A204.1 (cell line): ENCODE measurements around the gene CCDC91.

Source experiments
- FAIRE-seq: peaks from 2 replicates; lab custom pipeline; 2012; peaks lifted over from hg19 to GRCh38; lab: Jason Lieb, UNC

CCDC91 gene, protein sequence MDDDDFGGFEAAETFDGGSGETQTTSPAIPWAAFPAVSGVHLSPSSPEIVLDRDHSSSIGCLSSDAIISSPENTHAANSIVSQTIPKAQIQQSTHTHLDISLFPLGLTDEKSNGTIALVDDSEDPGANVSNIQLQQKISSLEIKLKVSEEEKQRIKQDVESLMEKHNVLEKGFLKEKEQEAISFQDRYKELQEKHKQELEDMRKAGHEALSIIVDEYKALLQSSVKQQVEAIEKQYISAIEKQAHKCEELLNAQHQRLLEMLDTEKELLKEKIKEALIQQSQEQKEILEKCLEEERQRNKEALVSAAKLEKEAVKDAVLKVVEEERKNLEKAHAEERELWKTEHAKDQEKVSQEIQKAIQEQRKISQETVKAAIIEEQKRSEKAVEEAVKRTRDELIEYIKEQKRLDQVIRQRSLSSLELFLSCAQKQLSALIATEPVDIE

DNA sequence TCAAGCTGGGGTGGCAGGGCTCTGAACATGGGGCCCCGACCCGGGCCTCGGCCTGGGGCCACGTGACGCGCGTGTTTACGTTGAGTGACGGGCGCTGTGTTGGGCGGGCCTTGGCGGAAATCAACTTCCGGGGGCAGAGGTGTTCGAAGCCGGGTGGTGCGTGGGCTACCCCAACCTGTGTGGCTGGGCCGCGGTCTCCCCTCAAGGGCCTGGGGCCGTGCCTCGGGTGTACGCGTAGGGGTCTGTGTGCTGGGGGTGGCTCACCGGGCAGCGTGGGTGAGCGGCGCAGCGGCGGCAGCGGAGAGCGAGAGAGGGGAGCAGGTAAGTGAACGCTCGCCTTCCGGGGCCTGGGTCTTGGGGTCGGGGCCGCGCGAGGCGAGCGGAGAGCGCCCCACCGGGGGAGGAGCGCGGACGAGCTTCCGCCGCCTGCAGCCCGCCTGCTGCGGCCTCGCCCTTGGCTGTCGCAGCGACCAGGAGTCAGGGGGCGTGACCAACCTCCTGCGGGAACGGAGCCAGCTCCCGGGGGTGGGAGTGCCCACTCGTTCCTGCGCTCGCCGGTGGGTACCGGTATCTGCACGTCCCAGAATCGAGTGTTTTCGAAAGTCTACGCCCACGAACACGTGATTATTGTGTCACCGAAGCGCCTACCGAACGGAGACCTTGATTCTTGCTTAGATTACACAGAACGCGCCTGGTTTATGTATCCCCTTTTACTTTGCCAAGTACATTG is at the start of gene CCDC91:
CCDC91 (plus strand) TSS at position 136 of the 730 bp plus-strand sequence. CDS start 66,760 bp downstream, outside the sequence.
- FAIRE-seq = no peak

DNA sequence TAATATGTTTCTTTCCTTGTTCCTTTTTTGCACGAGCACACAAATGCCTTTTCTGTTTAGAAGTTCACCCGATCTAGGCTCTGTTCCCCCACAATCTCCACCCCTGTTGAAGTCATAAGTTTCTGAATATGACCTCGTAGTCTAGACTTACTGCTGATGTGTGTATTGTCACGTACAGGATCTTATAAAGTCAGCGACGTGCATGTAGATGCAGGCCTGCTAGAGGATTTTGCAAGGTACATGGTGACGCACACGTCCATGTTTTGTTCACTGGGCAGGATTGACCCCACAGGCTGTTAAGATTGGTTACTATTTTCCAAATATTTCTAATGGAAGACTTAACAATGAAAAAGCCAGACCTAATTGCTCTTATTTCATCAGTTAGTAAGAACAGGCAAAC is 46.2 kb upstream of the CCDC91 start:
- FAIRE-seq = no peak

DNA sequence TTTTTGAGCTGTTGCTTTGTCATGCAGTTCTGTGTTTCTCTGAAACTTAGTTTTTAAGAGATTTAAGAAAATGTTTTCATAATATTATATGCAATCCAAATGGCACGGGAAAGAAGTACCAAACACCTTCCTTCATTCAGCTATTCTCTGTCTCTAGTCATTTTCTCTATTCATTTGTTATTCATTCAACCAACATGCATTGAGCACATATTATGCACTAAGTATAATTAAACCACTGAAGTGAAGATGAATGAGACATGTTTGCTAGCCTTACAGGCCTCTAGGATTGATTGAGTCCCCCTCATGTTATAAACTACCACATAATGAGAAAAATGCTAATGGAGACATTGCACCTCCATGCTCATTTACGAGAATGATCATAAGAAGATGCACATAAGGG is 45.7 kb upstream of the CCDC91 start:
- FAIRE-seq = no peak

DNA sequence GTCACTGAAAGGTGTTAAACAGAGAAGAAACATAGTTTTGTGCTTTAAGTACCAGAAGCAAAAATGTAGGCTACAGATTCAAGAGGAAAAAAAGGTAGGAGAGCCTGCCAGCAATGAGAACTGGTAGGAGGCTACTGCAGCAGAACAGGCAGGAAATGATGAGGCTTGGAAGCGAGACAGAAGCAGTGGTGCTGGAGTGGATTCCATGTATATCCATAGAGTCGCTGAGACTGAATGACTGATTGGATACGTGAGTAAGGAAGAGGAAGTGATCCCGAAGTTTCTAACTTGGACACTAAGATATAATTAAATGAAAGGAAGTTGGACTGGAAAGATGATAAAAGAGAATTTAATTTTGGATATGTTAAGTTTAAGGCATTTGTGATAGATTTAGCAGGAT is 45.0 kb upstream of the CCDC91 start:
- FAIRE-seq = no peak

DNA sequence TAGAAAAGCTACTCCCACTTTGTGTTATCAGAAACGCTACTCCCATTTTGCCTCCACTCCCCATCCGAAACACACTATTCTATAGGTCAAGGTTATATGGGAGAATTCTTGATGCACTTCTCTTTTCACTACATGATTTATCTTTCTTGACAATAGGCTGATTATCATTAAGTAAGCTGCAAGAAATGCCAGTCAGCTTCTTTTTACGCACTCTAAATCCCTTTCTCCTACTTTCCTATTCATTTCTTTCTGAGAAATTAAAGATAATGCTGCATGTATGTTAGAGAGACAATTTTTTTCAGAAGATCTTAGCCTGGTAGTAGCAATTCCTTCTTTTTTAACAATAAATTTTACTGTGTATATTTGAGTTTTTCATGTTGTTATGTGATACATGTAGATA is 41.0 kb upstream of the CCDC91 start:
- FAIRE-seq = no peak

DNA sequence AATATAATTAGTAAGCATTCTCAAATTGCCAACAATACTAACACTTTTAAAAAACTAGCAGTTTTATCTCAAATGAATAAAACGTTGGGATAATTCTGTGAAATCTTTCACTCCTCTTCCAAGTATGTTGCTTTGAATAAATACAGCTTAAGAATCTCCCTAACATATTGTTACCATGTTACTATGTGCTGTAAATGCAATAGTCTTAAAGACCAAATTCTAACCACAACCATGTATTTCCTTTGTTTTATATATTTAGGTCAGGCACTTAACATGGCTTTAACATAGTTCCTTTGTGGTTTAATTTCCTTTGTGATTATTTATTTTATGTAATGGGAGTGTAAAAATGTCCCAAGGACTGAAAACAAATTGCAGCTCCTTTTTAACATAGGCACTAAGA is 33.9 kb upstream of the CCDC91 start:
- FAIRE-seq = no peak

DNA sequence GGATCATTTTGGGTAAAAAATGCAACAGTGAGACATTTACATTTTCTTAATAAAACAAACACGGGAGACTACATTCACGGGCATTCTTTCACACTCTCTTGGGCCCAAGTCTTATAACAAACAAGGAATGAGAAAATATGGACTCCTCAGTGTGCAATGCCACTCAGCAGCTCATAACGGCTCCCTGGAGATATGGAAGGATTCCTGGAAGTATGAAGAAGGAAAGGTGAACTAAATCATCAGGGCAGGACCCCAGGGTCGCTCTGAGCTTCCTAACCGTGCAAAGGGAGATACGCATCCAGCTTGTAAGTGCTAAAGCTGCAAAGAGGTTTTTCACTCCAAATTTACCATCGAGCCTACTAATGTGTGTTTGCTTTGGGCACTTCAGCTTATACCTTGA is 33.5 kb upstream of the CCDC91 start:
- FAIRE-seq = no peak

DNA sequence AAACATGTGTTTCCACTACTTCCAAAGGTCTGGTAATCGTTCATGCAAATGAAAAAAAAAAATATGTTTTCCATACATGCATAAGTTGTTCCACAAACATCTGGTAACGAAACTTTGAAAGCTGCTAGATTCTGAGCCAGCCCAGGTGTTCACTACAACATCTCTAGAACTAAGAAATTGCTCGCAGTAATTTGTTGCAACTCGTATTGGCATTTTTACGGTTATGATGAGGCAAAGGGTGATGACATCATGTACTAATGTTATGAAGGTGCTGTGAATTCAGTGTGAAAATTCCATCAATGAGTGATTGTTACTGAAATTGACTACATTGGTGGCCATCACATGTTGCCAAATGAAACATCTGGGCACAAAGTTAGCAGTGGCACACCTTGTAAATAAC is 31.9 kb upstream of the CCDC91 start:
- no peak for FAIRE-seq

DNA sequence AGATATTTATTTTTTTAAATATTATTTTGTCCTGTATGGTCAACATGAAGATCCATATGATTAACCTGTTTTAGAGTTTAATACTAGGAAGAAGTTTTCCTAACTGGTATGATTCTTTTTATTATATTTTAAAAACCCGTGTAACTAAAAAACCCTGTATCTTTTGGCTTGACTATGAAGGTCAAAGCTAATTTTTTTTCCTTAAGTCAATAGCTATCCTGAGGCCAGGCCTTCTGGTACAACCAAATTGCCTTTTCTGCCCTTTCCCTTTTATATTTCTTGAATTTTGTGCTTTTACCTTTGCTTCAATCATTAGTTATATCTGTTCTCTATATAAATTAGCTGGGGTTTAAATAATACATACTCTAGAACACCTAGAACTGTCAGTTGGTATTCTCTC is 30.6 kb upstream of the CCDC91 start:
- FAIRE-seq = no peak

DNA sequence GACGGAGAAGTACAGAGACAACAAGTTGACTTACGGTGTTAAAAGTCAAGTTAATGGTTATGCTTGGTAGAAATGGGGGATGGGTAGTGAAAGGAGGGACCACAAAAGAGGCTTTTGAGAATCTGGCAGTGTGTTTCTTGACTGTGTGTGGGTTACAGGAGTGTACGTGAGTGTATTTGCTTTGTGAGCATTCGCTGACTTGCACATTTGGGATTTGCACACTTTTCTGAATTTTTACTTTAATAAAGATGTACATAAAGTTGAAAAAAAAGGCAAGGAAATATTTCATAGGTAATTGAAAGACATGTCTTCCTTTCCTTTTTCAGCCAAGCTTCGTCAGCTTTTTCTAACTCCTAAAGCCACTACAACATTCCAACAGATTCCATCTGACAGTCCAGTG is 28.6 kb upstream of the CCDC91 start:
- no peak for FAIRE-seq

DNA sequence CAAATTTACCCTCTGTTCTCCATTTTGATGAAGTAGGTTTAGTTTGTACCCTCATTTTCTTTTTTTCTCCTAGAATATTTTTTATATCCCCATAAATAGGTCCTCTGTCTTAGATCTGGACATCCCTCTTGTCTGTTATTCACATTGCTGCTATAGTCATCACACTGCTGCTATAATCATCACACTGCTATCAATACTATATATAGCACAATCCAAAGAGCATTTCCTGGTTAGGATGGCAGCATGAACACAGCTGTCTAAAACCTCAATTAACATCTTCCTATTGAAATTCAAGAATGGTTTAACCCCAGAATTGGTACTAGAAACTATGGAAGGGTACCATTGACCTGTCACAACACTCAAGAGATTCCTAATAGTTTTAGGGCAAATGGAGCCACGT is 27.6 kb upstream of the CCDC91 start:
- no peak for FAIRE-seq

DNA sequence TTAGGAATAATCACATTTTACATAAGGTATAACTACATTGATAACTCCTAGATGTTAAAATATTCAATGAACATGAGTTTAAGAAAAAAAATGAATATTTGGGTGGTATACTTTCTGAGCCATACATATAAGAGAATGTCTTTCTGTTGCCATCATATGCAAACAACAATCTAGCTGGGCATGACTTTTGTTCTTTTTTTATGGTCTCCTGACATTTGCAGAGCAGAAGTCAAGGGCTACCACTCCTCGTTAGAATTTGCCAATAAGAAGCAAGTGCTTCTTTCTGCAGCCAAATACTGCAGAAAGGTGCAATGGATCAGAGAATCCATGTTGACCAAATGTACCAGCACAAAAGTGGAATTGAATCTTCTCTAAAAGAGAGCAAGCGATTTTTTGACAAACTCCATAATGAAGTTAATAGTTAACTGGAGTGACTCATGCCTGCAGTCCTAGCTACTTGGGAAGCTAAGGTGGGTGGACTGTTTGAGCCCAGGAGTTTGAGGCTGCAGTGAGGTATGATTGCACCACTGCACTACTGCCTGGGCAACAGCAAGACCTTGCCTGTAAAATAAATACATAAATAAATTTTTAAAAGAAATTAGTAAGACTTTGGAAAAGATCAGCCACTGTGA is 25.5 kb upstream of the CCDC91 start:
- FAIRE-seq = no peak

DNA sequence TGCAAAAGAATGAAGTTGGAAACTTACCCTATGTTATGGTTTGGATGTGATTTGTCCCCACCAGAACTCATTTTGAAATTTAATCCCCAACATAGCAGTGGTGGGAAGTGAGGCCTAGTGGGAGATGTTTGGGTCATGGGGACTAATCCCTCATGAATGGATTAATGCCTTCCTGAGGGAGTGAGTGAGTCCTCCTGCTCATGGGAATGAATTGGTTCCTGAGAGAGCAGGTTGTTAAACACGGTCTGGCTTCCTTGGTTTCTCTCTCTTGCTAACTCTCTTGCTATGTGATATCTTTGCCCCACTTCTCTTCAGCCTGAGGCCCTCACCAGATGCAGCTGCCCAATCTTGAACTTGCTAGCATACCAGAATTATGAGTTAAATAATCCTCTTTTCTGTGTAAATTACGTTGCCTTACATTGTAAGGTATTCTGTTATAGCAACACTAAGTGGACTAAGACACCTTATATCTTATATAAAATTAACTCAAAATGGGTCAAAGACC is 22.2 kb upstream of the CCDC91 start:
- FAIRE-seq = no peak

DNA sequence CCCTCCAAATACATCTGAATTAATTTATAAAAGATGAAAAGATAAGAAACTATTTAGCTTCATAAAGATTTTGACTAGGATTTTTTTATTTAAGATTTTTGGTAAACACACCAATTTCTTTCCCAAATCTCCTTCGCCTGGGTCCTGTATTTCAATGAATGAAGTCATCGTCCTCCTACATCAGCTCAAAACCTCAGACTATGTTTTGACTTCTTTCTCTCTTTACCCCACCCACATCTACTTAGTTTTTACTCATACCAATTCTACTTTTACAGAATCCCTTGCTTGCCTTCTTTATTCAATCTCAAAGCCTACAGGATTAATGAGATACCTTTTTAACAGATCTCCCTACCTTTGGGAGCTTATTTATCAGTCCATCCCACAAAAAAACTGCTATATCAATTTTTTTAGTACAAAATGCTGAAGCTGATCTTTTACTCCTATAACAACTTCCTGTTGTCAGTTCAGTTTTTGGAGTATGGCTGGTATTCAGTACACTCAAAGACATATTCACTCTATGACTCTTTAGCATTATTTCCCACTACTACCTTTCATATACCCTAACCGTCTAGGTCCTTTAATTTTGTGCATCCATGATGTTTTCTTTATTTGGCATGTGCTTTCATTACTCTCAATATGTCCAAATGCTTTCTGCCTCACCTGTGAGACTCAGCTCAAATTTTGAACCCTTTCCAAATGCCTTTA is 18.7 kb upstream of the CCDC91 start:
- no peak for FAIRE-seq

DNA sequence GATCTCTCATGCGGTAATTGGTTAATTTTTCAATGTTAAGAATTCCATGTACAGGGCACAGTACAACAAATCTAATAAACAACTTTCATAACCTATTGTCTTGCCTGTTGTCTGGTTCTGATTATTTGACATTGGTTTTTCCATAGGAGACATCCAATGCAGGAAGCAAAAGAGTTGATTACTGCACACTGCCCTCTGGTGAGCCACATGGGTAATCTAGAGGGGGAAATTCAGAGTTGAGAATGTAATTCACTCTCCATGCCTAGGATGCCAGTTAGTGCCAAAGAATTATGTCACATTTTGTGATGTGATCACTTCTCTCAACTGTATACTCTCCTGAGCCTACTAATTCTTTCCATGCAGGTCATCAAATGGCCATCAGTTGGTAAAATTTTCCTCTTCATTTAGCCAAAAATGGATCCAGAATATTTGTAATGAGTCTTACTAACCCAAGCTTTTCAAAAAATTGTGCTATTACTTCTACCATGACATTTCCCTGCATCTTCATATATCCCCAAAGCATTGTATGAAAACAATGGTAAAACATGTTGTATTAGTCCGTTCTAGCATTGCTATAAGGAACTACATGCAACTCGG is 17.7 kb upstream of the CCDC91 start:
- FAIRE-seq = peak; percentile 9

DNA sequence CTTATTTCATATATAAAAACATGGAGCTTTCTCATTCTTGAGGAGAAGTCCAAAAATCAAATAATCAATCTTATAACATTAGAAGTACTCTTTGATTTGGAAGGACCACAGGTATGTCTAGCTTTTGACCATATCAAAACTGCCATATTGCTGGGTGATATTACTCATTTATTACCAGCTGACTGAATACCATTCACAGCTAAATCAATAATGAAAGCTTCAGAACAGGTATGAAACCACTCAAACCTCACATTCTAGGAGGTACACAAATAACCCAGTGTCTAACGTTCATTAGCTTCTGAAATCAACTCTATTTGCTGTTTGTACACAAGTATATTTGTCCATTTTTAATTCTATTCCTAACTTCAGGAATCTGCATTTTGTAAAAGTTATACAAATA is 16.8 kb upstream of the CCDC91 start:
- no peak for FAIRE-seq

DNA sequence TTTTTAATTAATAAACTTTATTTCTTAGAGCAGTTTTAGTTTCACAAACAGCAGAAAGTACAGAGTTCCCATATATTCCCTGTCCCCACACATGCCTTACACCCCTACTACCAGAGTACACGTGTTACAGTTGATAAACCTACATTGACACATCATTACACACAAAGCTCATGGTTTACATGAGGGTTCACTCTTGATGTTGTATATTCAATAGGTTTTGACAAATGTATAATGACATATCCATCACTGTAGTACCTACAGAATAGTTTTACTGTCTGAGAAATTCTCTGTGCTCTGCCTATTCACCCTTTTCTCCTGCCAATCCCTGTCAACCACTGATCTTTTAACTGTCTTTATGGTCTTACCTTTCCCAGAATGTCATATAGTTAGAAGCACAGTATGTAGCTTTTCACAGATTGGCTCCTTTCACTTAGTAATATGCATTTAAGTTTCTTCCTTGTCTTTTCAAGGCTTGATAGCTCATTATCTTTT is 15.1 kb upstream of the CCDC91 start:
- FAIRE-seq = no peak

DNA sequence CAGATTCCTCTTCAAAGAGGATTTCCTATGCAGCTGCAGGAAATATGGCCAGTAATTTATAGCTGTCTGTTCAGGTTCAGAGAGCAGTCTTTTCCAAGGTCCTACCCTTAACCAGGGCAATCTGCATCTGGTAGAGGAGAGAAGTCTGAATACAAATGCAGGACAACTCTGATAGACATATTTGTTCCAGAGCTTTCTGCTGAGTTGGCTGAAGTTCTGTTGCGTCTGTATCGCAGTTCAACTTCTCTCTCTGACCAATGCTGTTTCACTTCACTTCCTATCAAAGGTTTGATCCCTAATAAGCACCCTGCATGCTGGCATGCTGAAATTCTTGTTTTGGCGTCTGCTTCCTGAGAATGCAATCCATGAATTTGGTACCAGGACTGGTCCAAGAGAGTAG is 14.0 kb upstream of the CCDC91 start:
- FAIRE-seq = no peak

DNA sequence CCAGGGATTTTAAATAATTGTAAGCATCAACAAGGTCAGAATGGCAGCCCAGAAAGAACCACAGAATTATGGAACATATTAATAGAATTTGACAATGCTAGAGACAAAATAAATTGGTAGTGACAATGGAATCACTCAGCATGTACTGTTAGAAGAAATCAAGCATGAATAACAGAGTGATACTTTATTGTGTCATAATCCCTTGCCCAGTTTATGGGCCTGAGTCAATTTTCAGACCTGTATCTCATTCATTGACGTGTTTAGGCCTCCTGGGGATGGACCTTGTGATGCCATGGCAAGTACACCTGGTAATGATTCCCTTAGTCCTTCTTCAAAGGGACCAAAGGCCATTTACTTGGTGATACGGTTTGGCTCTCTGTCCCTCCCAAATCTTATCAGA is 12.8 kb upstream of the CCDC91 start:
- no peak for FAIRE-seq

DNA sequence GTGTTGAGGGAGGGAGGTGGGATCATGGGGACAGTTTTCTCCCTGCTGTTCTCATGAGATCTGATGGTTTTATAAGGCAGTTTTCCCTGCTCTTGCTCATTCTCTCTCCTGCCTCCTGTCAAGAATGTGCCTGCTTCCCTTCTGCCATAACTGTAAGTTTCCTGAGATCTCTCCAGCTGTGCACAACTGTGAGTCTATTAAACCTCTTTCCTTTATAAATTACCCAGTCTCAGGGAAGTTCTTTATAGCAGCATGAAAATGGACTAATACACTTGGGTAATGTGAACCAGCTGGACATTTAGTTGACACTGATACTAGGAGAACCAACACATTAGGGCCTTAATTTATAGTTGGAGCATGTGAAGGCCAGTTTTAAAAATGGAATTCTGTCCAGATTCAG is 12.4 kb upstream of the CCDC91 start:
- no peak for FAIRE-seq

DNA sequence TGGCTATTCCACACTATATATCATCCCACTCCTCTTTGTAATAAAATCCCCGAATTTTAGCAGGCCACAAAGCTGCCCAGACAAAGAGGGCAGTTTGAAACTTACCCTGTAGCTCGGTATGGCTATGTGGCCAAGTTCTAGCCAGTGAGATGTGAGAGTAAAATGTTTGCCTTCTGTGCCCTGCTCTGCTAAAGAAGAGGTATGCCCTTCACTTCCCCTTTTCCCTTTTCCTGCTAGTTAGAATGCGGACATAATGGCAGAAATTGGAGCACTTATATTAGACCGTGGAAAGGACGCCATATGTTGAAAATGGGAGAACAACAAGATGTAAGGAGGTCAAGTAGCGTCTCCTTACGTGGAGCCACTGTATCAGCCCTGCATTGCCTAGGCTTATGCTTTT is 11.5 kb upstream of the CCDC91 start:
- no peak for FAIRE-seq

DNA sequence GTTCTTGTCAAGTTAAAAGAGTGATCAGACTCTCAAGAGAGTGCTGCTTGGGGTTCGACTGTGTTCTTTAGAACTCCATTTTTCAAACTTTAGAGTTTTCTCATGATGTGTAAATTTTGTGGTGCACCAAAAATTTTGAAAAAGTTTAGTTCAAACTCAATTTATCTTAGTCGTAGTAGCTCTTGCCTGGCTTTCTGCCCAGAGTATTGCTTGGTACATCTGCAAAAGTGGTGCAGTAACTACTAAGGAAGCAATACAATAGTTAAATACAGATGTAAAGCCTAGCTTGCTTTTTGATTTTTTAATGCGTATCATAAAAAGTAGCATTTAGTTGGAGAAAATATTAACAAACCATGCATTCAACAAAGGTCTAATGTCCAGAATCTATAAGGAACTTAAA is 9.5 kb upstream of the CCDC91 start:
- FAIRE-seq = no peak
